Measurements from ENCODE around the gene SLC19A1. TPM values are rescaled to one million over a fixed set of nuclear protein-coding genes. Genes with fewer than 3 reads are reported as not detected.

The SLC19A1 gene
- total RNA-seq, 2 donors from 2014 or later, result 12.2 to 15.5 TPM

- intact Hi-C loops (cut with DNase I), result no loop called here
- Histone ChIP-seq H3K4me3 (no peak overlapping the region), H3K36me3 (no peaks in the 10 kb centered on the region), H3K27ac (no peak overlapping the region), H3K9me3 (no peaks in the 10 kb centered on the region), H3K4me1 (replicated peaks) (peaks cover 16% of the 10 kb centered on the region), H3K27me3 (replicated peaks; ENCODE audit: insufficient read depth) (no peaks in the 10 kb centered on the region)
- no peak for TF ChIP-seq CTCF (IDR thresholded peaks at IDR 0.05)
- no peak for TF ChIP-seq POLR2AphosphoS5 (IDR thresholded peaks at IDR 0.05)
- no peak for TF ChIP-seq POLR2A (IDR thresholded peaks at IDR 0.05)
- no peak for DNase-seq (ENCODE audit: low spot score)
- WGBS, result 96% methylated on average over 4 of the region's 4 CpGs
Observed at GRCh38 chr21:45519182-45519581, 23.1 kb downstream of the SLC19A1 start.

DNA sequence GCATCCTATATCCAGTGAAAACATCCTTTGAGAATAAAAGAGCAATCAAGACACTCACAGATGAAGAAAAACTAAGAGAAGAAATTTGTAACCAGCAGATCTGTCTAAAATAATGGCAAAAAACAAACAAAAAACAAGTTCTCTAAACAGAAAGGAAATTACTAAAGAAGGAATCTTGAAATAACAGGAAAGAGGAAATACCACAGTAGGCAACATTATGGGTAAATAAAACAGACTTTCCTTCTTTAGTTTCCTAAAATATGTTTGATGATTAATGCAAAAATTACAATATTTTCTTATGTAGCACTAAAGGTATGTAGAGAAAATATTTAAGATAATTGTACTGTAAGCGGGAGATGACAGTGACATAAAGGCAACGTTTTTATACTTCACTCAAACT lies 23.5 kb downstream of the SLC19A1 start:
- intact Hi-C loops (cut with DNase I), result no loop called here
- Histone ChIP-seq H3K4me3 (no peak overlapping the region), H3K27ac (no peak overlapping the region), H3K36me3 (no peaks in the 10 kb centered on the region), H3K27me3 (replicated peaks; ENCODE audit: insufficient read depth) (no peaks in the 10 kb centered on the region), H3K4me1 (replicated peaks) (peaks cover 20% of the 10 kb centered on the region), H3K9me3 (no peaks in the 10 kb centered on the region)
- 92% methylated on average over 2 of the region's 2 CpGs for WGBS
- TF ChIP-seq POLR2AphosphoS5 (IDR thresholded peaks at IDR 0.05) (no peak), POLR2A (IDR thresholded peaks at IDR 0.05) (no peak), CTCF (IDR thresholded peaks at IDR 0.05) (no peak)
- no peak for DNase-seq (ENCODE audit: low spot score)

DNA sequence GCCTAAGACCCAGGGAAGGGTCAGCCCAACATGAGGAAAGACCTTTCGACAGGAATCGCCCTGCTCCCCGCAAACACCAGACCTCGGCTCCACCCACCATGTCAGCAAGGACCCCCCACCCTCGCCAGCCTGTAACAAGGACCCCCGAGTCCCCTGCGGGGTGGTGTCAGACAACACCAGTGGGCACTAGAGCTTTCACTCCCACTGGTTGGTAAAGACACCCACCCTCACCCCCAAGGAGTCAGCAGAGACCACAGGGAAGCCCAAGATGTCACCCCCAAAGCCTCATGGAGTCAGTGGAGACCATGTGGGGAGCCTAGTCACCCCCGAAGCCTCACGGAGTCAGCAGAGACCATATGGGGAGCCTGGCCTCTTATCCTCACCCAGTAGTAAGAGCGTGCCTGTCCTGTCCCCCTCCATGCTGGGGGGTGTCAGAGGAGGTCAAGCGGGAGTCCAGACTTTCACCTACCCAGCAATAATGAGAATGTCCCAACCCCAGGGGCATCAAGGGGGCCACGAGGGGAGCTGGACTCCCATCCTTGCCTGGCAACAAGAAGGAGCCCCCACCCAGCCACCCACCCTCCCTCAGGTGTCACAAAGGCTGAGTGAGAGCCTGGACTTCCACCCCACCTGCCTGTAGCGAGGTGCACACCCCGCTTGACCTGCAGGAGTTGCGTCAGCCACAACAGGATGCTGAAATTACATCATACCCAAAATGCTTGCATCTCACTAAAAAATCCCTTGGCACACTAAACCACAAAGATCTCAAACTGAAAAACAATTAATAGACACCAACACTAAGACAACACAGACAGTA lies 24.8 kb downstream of the SLC19A1 start:
- DNase-seq (ENCODE audit: low spot score), result no peak
- Histone ChIP-seq H3K27me3 (replicated peaks; ENCODE audit: insufficient read depth) (no peaks in the 10 kb centered on the region), H3K27ac (peak overlapping the region in 1 of 2 donors; percentile 92), H3K4me3 (no peak overlapping the region), H3K4me1 (replicated peaks) (peaks cover 31% of the 10 kb centered on the region), H3K9me3 (no peaks in the 10 kb centered on the region), H3K36me3 (no peaks in the 10 kb centered on the region)
- 95% methylated on average over 15 of the region's 15 CpGs for WGBS
- no peak for TF ChIP-seq POLR2A (IDR thresholded peaks at IDR 0.05)
- no peak for TF ChIP-seq CTCF (IDR thresholded peaks at IDR 0.05)
- TF ChIP-seq POLR2AphosphoS5 (IDR thresholded peaks at IDR 0.05), result no peak
- intact Hi-C loops (cut with DNase I), result no loop called here

- 89% methylated on average over 14 of the region's 14 CpGs for WGBS
- Histone ChIP-seq H3K9me3 (no peaks in the 10 kb centered on the region), H3K27me3 (replicated peaks; ENCODE audit: insufficient read depth) (no peaks in the 10 kb centered on the region), H3K4me3 (no peak overlapping the region), H3K4me1 (replicated peaks) (peaks cover 33% of the 10 kb centered on the region), H3K27ac (peak overlapping the region in 1 of 2 donors; percentile 92), H3K36me3 (no peaks in the 10 kb centered on the region)
- intact Hi-C loops (cut with DNase I), result no loop called here
- TF ChIP-seq POLR2A (IDR thresholded peaks at IDR 0.05), result no peak
- no peak for TF ChIP-seq CTCF (IDR thresholded peaks at IDR 0.05)
- no peak for TF ChIP-seq POLR2AphosphoS5 (IDR thresholded peaks at IDR 0.05)
- no peak for DNase-seq (ENCODE audit: low spot score)
Observed at GRCh38 chr21:45516671-45517151, 25.5 kb downstream of the SLC19A1 start.

Data from prostate gland (tissue), 2 donors.